ENCODE results near the gene RAB11FIP4. TPM values are rescaled to one million over a fixed set of nuclear protein-coding genes. Genes with fewer than 3 reads are reported as not detected.

Gene RAB11FIP4
- total and polyA plus RNA-seq, 2 donors = 5.3 to 9.2 TPM

DNA sequence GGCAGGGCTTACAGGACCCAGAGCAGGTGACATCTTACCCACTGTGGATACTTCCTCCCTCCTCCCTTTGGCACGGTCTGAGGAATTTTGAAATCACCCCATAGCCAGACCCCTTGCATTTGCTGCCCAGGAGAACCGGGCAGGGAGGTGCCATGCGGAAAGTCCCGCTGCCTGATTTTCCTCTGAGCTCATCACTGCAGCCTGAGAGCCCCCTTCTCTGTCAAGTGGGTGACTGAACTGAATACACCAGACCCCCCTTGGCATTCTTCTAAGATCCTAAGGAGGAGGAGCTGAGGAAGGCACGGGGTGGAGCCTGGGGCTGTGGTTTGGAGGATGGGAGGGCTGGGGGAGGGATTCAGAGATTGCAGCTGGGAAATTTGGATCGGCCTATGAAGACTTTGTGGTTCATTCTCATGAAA lies 173.4 kb downstream of the RAB11FIP4 start:
- Histone ChIP-seq H3K36me3 (ENCODE audit: control insufficient read depth in 2 of 2, insufficient read depth in 2 of 2, low read length in 1 of 2) (no peaks in the 10 kb centered on the region), H3K4me3 (ENCODE audit: low read length in 2 of 2) (no peak overlapping the region), H3K9me3 (ENCODE audit: control insufficient read depth in 2 of 2, insufficient read depth in 1 of 2, low read length in 1 of 2) (no peaks in the 10 kb centered on the region), H3K27ac (ENCODE audit: low read depth in 1 of 2, low read length in 1 of 2) (peak overlapping the region in 1 of 2 donors; percentile 12), H3K27me3 (ENCODE audit: control insufficient read depth in 2 of 2, insufficient read depth in 1 of 2, low read length in 1 of 2) (peaks cover 6 to 22% of the 10 kb centered on the region in 2 donors), H3K4me1 (ENCODE audit: control insufficient read depth in 2 of 2, insufficient read depth in 2 of 2, low read length in 2 of 2) (peaks cover 0 to 39% of the 10 kb centered on the region in 2 donors)
- peak in 1 of 9 donors; percentile 24 for DNase-seq (ENCODE audit: low read depth in 6 of 9, low spot score in 9 of 9)
- WGBS = 49% methylated on average over 6 of the region's 6 CpGs

DNA sequence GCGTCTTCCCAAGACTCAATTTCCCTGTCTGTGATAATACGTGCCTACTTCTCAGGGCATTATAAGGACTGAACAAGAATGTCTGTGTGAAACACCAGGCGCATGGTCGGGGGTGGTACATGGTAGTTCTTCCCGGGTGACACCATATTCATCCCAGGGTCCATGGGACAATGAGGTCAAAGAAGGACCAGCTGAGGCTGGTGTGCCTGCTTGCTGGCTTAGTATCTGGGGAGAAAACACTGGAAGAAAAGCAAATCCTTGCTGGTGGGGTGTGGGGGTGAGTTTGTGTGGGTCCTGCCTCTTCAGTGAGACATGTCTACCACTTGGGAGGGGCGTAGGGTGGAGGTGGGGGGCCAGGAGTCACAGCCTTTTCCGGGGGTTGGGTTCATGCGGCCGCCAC lies 174.2 kb downstream of the RAB11FIP4 start:
- 95% methylated on average over 9 of the region's 9 CpGs for WGBS
- H3K27me3 ChIP-seq (ENCODE audit: control insufficient read depth in 2 of 2, insufficient read depth in 1 of 2, low read length in 1 of 2) = peaks cover 3 to 15% of the 10 kb centered on the region in 2 donors
- DNase-seq (ENCODE audit: low read depth in 6 of 9, low spot score in 9 of 9) = no peak
- H3K36me3 ChIP-seq (ENCODE audit: control insufficient read depth in 2 of 2, insufficient read depth in 2 of 2, low read length in 1 of 2) = no peaks in the 10 kb centered on the region
- H3K4me1 ChIP-seq (ENCODE audit: control insufficient read depth in 2 of 2, insufficient read depth in 2 of 2, low read length in 2 of 2) = peaks cover 0 to 36% of the 10 kb centered on the region in 2 donors
- H3K4me3 ChIP-seq (ENCODE audit: low read length in 2 of 2) = no peak overlapping the region
- H3K27ac ChIP-seq (ENCODE audit: low read depth in 1 of 2, low read length in 1 of 2) = peak overlapping the region in 1 of 2 donors; percentile 5
- no peaks in the 10 kb centered on the region for H3K9me3 ChIP-seq (ENCODE audit: control insufficient read depth in 2 of 2, insufficient read depth in 1 of 2, low read length in 1 of 2)

DNA sequence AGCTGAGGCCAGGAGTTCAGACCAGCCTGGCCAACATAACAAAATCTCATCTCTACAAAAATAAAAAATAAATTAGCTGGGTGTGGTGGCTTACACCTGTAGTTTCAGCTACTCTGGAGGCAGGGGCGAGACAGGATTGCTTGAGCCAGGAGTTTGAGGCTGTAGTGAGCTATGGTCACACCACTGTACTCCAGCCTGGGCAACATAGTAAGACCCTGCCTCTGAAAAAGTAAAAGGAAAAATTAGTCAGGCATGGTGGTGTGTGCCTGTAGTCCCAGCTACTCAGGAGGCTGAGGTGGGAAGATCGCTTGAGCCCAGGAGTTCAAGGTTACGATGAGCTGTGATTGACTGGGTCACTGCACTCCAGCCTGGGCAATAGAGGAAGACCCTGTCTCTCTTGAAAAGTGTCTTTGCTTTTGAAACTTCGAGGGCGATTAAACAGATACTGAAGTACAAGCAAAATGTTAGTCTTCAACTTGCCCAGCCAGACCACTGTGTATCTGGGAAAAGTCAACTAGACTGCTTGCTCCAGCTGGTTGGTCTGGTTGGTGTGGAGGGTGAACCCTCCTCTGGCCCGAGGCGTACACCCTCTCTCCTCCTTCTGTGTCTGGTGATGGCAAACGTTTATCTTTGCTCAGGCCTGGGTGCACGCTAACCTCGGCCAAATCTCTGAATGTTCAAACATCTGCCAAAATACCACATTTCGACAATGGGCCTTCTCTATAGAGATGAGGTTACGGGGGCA lies 174.9 kb downstream of the RAB11FIP4 start:
- H3K4me1 ChIP-seq (ENCODE audit: control insufficient read depth in 2 of 2, insufficient read depth in 2 of 2, low read length in 2 of 2) = peaks cover 0 to 28% of the 10 kb centered on the region in 2 donors
- H3K27ac ChIP-seq (ENCODE audit: low read depth in 1 of 2, low read length in 1 of 2) = no peak overlapping the region

DNA sequence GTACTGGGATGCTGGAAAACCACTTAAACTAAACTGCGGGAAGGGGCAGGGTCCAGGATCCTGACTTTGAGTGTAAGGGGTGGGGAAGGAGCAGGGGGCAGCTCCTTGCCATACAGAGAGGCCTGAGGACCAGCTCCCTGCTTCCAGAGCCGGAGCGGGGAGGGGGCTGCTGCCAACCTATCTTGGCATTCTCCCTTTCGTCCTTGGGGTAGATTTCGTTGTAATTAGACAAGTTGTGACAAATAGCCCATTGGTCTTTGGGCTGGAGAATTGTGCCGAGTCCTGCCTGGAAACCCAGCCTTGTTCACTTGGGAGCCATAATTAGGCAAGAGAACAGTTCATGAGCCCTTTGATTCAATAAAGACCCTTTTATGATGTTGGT lies 175.5 kb downstream of the RAB11FIP4 start:
- WGBS = 98% methylated on average over 6 of the region's 6 CpGs
- H3K9me3 ChIP-seq (ENCODE audit: control insufficient read depth in 2 of 2, insufficient read depth in 1 of 2, low read length in 1 of 2) = no peaks in the 10 kb centered on the region
- no peaks in the 10 kb centered on the region for H3K36me3 ChIP-seq (ENCODE audit: control insufficient read depth in 2 of 2, insufficient read depth in 2 of 2, low read length in 1 of 2)
- H3K4me3 ChIP-seq (ENCODE audit: low read length in 2 of 2) = no peak overlapping the region
- H3K27ac ChIP-seq (ENCODE audit: low read depth in 1 of 2, low read length in 1 of 2) = no peak overlapping the region
- H3K4me1 ChIP-seq (ENCODE audit: control insufficient read depth in 2 of 2, insufficient read depth in 2 of 2, low read length in 2 of 2) = peaks cover 0 to 22% of the 10 kb centered on the region in 2 donors
- no peak for DNase-seq (ENCODE audit: low read depth in 6 of 9, low spot score in 9 of 9)
- H3K27me3 ChIP-seq (ENCODE audit: control insufficient read depth in 2 of 2, insufficient read depth in 1 of 2, low read length in 1 of 2) = peaks cover 0 to 4% of the 10 kb centered on the region in 2 donors

More for the DNA sequence above, 174.9 kb downstream of the RAB11FIP4 start:
- H3K36me3 ChIP-seq (ENCODE audit: control insufficient read depth in 2 of 2, insufficient read depth in 2 of 2, low read length in 1 of 2) = no peaks in the 10 kb centered on the region
- H3K27me3 ChIP-seq (ENCODE audit: control insufficient read depth in 2 of 2, insufficient read depth in 1 of 2, low read length in 1 of 2) = peaks cover 0 to 7% of the 10 kb centered on the region in 2 donors
- no peak for DNase-seq (ENCODE audit: low read depth in 6 of 9, low spot score in 9 of 9)
- 94% methylated on average over 12 of the region's 12 CpGs for WGBS
- H3K4me3 ChIP-seq (ENCODE audit: low read length in 2 of 2) = no peak overlapping the region
- H3K9me3 ChIP-seq (ENCODE audit: control insufficient read depth in 2 of 2, insufficient read depth in 1 of 2, low read length in 1 of 2) = no peaks in the 10 kb centered on the region

DNA sequence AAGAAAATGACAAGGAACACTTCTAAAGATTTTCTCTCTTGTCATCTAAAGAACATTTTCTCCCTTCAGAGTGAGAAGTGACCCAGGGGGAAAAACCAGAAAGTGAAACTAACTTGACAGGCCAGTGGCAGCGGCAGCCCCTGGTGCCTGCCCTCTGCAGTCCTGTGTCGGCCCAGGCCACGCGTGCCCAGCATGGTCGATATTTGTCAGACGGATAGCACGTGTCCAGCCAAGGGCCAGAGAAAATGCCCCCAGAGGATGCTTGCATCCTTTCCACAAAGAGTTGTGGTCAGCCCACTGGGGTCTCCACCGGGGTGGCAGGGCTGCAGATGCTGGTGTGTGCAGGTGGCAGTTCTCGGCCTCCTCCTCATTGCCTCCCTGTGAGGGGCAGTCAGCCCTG lies 176.6 kb downstream of the RAB11FIP4 start:
- no peak overlapping the region for H3K4me3 ChIP-seq (ENCODE audit: low read length in 2 of 2)
- no peaks in the 10 kb centered on the region for H3K27me3 ChIP-seq (ENCODE audit: control insufficient read depth in 2 of 2, insufficient read depth in 1 of 2, low read length in 1 of 2)
- H3K4me1 ChIP-seq (ENCODE audit: control insufficient read depth in 2 of 2, insufficient read depth in 2 of 2, low read length in 2 of 2) = peaks cover 0 to 15% of the 10 kb centered on the region in 2 donors
- H3K27ac ChIP-seq (ENCODE audit: low read depth in 1 of 2, low read length in 1 of 2) = peak overlapping the region in 1 of 2 donors; percentile 20
- H3K9me3 ChIP-seq (ENCODE audit: control insufficient read depth in 2 of 2, insufficient read depth in 1 of 2, low read length in 1 of 2) = no peaks in the 10 kb centered on the region
- no peaks in the 10 kb centered on the region for H3K36me3 ChIP-seq (ENCODE audit: control insufficient read depth in 2 of 2, insufficient read depth in 2 of 2, low read length in 1 of 2)
- no peak for DNase-seq (ENCODE audit: low read depth in 6 of 9, low spot score in 9 of 9)
- 77% methylated on average over 9 of the region's 9 CpGs for WGBS

GRCh38 chr17:31568539-31568938 lies 177.1 kb downstream of the RAB11FIP4 start:
- 97% methylated on average over 7 of the region's 7 CpGs for WGBS
- Histone ChIP-seq H3K4me1 (ENCODE audit: control insufficient read depth in 2 of 2, insufficient read depth in 2 of 2, low read length in 2 of 2) (peaks cover 0 to 15% of the 10 kb centered on the region in 2 donors), H3K4me3 (ENCODE audit: low read length in 2 of 2) (no peak overlapping the region), H3K9me3 (ENCODE audit: control insufficient read depth in 2 of 2, insufficient read depth in 1 of 2, low read length in 1 of 2) (no peaks in the 10 kb centered on the region), H3K36me3 (ENCODE audit: control insufficient read depth in 2 of 2, insufficient read depth in 2 of 2, low read length in 1 of 2) (no peaks in the 10 kb centered on the region), H3K27me3 (ENCODE audit: control insufficient read depth in 2 of 2, insufficient read depth in 1 of 2, low read length in 1 of 2) (no peaks in the 10 kb centered on the region), H3K27ac (ENCODE audit: low read depth in 1 of 2, low read length in 1 of 2) (no peak overlapping the region)
- no peak for DNase-seq (ENCODE audit: low read depth in 6 of 9, low spot score in 9 of 9)

DNA sequence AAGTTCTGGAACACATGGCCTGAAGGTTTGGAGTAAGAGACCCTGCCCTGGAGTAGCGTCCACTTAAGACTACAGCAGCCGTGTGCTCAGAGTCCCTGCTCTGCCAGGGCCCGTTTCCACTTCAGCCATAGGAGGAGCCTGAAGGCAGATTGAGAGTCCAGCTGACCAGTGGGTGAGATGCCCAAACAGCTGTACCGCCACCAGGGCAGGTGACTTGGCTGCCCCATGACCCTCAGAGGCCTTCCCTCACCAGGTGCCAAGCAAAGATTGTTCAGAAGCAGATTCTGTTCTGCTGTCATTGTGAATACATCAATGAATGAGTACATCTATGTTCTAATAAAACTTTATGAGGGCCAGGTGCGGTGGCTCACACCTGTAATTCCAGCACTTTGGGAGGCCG lies 178.8 kb downstream of the RAB11FIP4 start:
- Histone ChIP-seq H3K27ac (ENCODE audit: low read depth in 1 of 2, low read length in 1 of 2) (no peak overlapping the region), H3K9me3 (ENCODE audit: control insufficient read depth in 2 of 2, insufficient read depth in 1 of 2, low read length in 1 of 2) (no peaks in the 10 kb centered on the region), H3K27me3 (ENCODE audit: control insufficient read depth in 2 of 2, insufficient read depth in 1 of 2, low read length in 1 of 2) (no peaks in the 10 kb centered on the region), H3K36me3 (ENCODE audit: control insufficient read depth in 2 of 2, insufficient read depth in 2 of 2, low read length in 1 of 2) (no peaks in the 10 kb centered on the region), H3K4me3 (ENCODE audit: low read length in 2 of 2) (no peak overlapping the region), H3K4me1 (ENCODE audit: control insufficient read depth in 2 of 2, insufficient read depth in 2 of 2, low read length in 2 of 2) (peaks cover 0 to 10% of the 10 kb centered on the region in 2 donors)
- DNase-seq (ENCODE audit: low read depth in 6 of 9, low spot score in 9 of 9) = no peak
- 97% methylated on average over 6 of the region's 6 CpGs for WGBS

GRCh38 chr17:31570951-31571892 lies 179.7 kb downstream of the RAB11FIP4 start:
- Histone ChIP-seq H3K27me3 (ENCODE audit: control insufficient read depth in 2 of 2, insufficient read depth in 1 of 2, low read length in 1 of 2) (no peaks in the 10 kb centered on the region), H3K27ac (ENCODE audit: low read depth in 1 of 2, low read length in 1 of 2) (peak overlapping the region in 1 of 2 donors; percentile 78), H3K4me3 (ENCODE audit: low read length in 2 of 2) (no peak overlapping the region), H3K4me1 (ENCODE audit: control insufficient read depth in 2 of 2, insufficient read depth in 2 of 2, low read length in 2 of 2) (peaks cover 0 to 4% of the 10 kb centered on the region in 2 donors), H3K36me3 (ENCODE audit: control insufficient read depth in 2 of 2, insufficient read depth in 2 of 2, low read length in 1 of 2) (no peaks in the 10 kb centered on the region), H3K9me3 (ENCODE audit: control insufficient read depth in 2 of 2, insufficient read depth in 1 of 2, low read length in 1 of 2) (no peaks in the 10 kb centered on the region)
- 94% methylated on average over 14 of the region's 14 CpGs for WGBS
- DNase-seq (ENCODE audit: low read depth in 6 of 9, low spot score in 9 of 9) = no peak

DNA sequence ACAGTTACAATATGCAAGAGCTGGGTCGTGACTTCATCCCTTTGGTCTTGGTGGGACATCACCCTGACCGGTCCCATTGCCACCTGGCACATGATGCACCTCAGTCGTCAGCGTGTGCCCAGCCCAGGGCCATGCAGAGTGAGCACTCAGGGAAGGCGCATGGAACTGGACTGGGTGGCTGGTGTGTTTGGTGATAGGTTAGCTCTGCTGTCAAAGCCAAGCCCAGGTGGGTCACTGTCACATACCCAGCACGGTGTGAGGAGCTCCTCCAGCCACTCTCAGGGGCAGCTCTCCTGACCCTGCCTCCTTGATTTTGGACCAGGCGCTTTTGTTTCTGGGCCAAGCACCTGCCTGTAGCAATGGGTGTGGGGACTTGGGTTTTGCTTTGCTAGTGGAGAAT lies 180.9 kb downstream of the RAB11FIP4 start:
- Histone ChIP-seq H3K27ac (ENCODE audit: low read depth in 1 of 2, low read length in 1 of 2) (no peak overlapping the region), H3K9me3 (ENCODE audit: control insufficient read depth in 2 of 2, insufficient read depth in 1 of 2, low read length in 1 of 2) (no peaks in the 10 kb centered on the region), H3K4me3 (ENCODE audit: low read length in 2 of 2) (no peak overlapping the region), H3K4me1 (ENCODE audit: control insufficient read depth in 2 of 2, insufficient read depth in 2 of 2, low read length in 2 of 2) (peaks cover 0 to 4% of the 10 kb centered on the region in 2 donors), H3K36me3 (ENCODE audit: control insufficient read depth in 2 of 2, insufficient read depth in 2 of 2, low read length in 1 of 2) (no peaks in the 10 kb centered on the region), H3K27me3 (ENCODE audit: control insufficient read depth in 2 of 2, insufficient read depth in 1 of 2, low read length in 1 of 2) (no peaks in the 10 kb centered on the region)
- 96% methylated on average over 7 of the region's 7 CpGs for WGBS
- no peak for DNase-seq (ENCODE audit: low read depth in 6 of 9, low spot score in 9 of 9)
